SK-N-SH treated with all-trans-retinoic acid at 6 μM for 48 hours (cell line): Measurements from ENCODE around the gene C1QTNF2.

Experiments used
- ATAC-seq: fragments of 200-7000 bp; cut with Tn5 transposase; 3 replicates; pipeline ENCODE4 v1.9.1; 2020; ENCODE audit warnings: mild to moderate bottlenecking, moderate library complexity
- ARNTL ChIP-seq: fragments of 450-650 bp; formaldehyde crosslinking; IDR thresholded peaks from 2 replicates; pipeline ENCODE4 v1.5.0; 2020; ENCODE audit warnings: low read depth, mild to moderate bottlenecking, moderate library complexity, borderline replicate concordance
- BACH2 ChIP-seq: fragments of 250-450 bp; sonication (Bioruptor Pico); IDR thresholded peaks from 2 replicates; pipeline ENCODE4 v1.9.0; 2021; ENCODE audit warnings: mild to moderate bottlenecking, borderline replicate concordance
- CREB5 ChIP-seq: fragments of 250-450 bp; sonication (Bioruptor Pico); IDR thresholded peaks from 2 replicates; pipeline ENCODE4 v1.5.1; 2020; ENCODE audit warnings: low read depth, mild to moderate bottlenecking, moderate library complexity
- CSDC2 ChIP-seq: fragments of 250-450 bp; sonication (Bioruptor Pico); IDR thresholded peaks from 2 replicates; pipeline ENCODE4 v1.5.0; 2020; ENCODE audit warnings: mild to moderate bottlenecking, moderate library complexity
- CSRNP3 ChIP-seq: fragments of 250-450 bp; sonication (Bioruptor Pico); IDR thresholded peaks from 2 replicates; pipeline ENCODE4 v1.5.1; 2021; ENCODE audit warnings: mild to moderate bottlenecking, moderate library complexity
- ESRRG ChIP-seq: fragments of 250-450 bp; sonication (Bioruptor Pico); IDR thresholded peaks from 2 replicates; pipeline ENCODE4 v1.6.1; 2021; ENCODE audit warnings: mild to moderate bottlenecking
- ISL1 ChIP-seq: fragments of 250-450 bp; sonication (Bioruptor Pico); IDR thresholded peaks from 2 replicates; pipeline ENCODE4 v2.1.2; 2022; ENCODE audit warnings: mild to moderate bottlenecking, moderate library complexity
- OSR1 ChIP-seq: fragments of 250-450 bp; sonication (Bioruptor Pico); IDR thresholded peaks from 2 replicates; pipeline ENCODE4 v1.8.0; 2022; ENCODE audit warnings: moderate library complexity, mild to moderate bottlenecking, inconsistent platforms
- PATZ1 ChIP-seq: fragments of 250-450 bp; sonication (Bioruptor Pico); IDR thresholded peaks from 2 replicates; pipeline ENCODE4 v1.8.0; 2020; ENCODE audit warnings: mild to moderate bottlenecking, moderate library complexity, borderline replicate concordance
- POU6F1 ChIP-seq: fragments of 250-450 bp; sonication (Bioruptor Pico); IDR thresholded peaks from 2 replicates; pipeline ENCODE4 v1.8.0; 2021; ENCODE audit warnings: low read depth, mild to moderate bottlenecking, moderate library complexity, borderline replicate concordance
- RARB ChIP-seq: fragments of 250-450 bp; sonication (Bioruptor Pico); IDR thresholded peaks from 2 replicates; pipeline ENCODE4 v1.8.0; 2021; ENCODE audit warnings: mild to moderate bottlenecking, moderate library complexity
- SNAI2 ChIP-seq: fragments of 250-450 bp; sonication (Bioruptor Pico); IDR thresholded peaks from 2 replicates; pipeline ENCODE4 v1.5.0; 2020; ENCODE audit warnings: mild to moderate bottlenecking, moderate library complexity
- TOX ChIP-seq: fragments of 250-450 bp; sonication (Bioruptor Pico); IDR thresholded peaks from 2 replicates; pipeline ENCODE4 v1.8.0; 2021; ENCODE audit warnings: mild to moderate bottlenecking, moderate library complexity, borderline replicate concordance
- TSHZ2 ChIP-seq: fragments of 250-450 bp; sonication (Bioruptor Pico); IDR thresholded peaks from 2 replicates; pipeline ENCODE4 v1.5.0; 2020; ENCODE audit warnings: mild to moderate bottlenecking, moderate library complexity
- ZC3H10 ChIP-seq: fragments of 250-450 bp; sonication (Bioruptor Pico); IDR thresholded peaks from 2 replicates; pipeline ENCODE4 v1.5.1; 2021; ENCODE audit warnings: mild to moderate bottlenecking, moderate library complexity
- ZFP3 ChIP-seq: fragments of 250-450 bp; sonication (Bioruptor Pico); IDR thresholded peaks from 2 replicates; pipeline ENCODE4 v1.5.0; 2020; ENCODE audit warnings: mild to moderate bottlenecking, moderate library complexity
- ZFP30 ChIP-seq: fragments of 450-650 bp; formaldehyde crosslinking; IDR thresholded peaks from 2 replicates; pipeline ENCODE4 v1.5.0; 2022; ENCODE audit warnings: mild to moderate bottlenecking, moderate library complexity
- ZNF565 ChIP-seq: fragments of 450-650 bp; formaldehyde crosslinking; conservative IDR thresholded peaks from 2 replicates; pipeline ENCODE4 v1.5.0; 2020; ENCODE audit warnings: low read depth, mild to moderate bottlenecking, moderate library complexity
- ZNF70 ChIP-seq: fragments of 450-650 bp; formaldehyde crosslinking; IDR thresholded peaks from 2 replicates; pipeline ENCODE4 v1.5.0; 2020; ENCODE audit warnings: mild to moderate bottlenecking, moderate library complexity

The C1QTNF2 gene

GRCh38 chr5:160418561-160419457 is 48.4 kb upstream of the C1QTNF2 start, which contains the start of gene SLU7:
SLU7 (minus strand) TSS chr5:160419081; CDS start chr5:160415294, 3,787 bp downstream.
- TF ChIP-seq ARNTL (CRISPR knock-in tag) (no peak), OSR1 (CRISPR knock-in tag) (no peak), BACH2 (CRISPR knock-in tag) (no peak), ESRRG (CRISPR knock-in tag) (no peak), ZNF70 (CRISPR knock-in tag) (no peak), SNAI2 (CRISPR knock-in tag) (no peak), ZFP30 (CRISPR knock-in tag) (no peak), CREB5 (no peak), ZFP3 (no peak), TOX (CRISPR knock-in tag) (no peak), TSHZ2 (CRISPR knock-in tag) (no peak), CSDC2 (no peak)
- ATAC-seq: peak; percentile 81

GRCh38 chr5:160399402-160400353 is 29.3 kb upstream of the C1QTNF2 start, which contains the start of gene FAM200C:
FAM200C (minus strand) TSS chr5:160400054; CDS start chr5:160395490, 4,564 bp downstream.
- TF ChIP-seq PATZ1 (CRISPR knock-in tag): no peak
- TF ChIP-seq OSR1 (CRISPR knock-in tag): no peak
- TF ChIP-seq ARNTL (CRISPR knock-in tag): no peak
- TF ChIP-seq CSRNP3: no peak
- TF ChIP-seq CREB5: no peak
- no peak for TF ChIP-seq ZNF565 (CRISPR knock-in tag)
- no peak for TF ChIP-seq CSDC2
- TF ChIP-seq ZC3H10: no peak
- no peak for TF ChIP-seq ISL1 (CRISPR knock-in tag)
- no peak for TF ChIP-seq POU6F1 (CRISPR knock-in tag)
- no peak for TF ChIP-seq ZNF70 (CRISPR knock-in tag)
- no peak for TF ChIP-seq RARB (CRISPR knock-in tag)
- no peak for TF ChIP-seq SNAI2 (CRISPR knock-in tag)
- peak; percentile 95 for ATAC-seq
